Lower leg skin (tissue), 4 donors: ENCODE data around the gene AP3S1. TPM values are rescaled to one million over a fixed set of nuclear protein-coding genes. Genes with fewer than 3 reads are reported as not detected.
"Not testable (repeated sequence)": the region's sequence is repeated elsewhere in the genome, so short reads cannot be mapped to it uniquely, and the experiment has no call there.

Source experiments
- DNase-seq, 2 donors: peaks; one replicate each; pipeline ENCODE4 v3.0.0-alpha.2; 2019; ENCODE audit warnings: low spot score in 2 of 2
- H3K4me3 ChIP-seq: fragments of 200-600 bp; sonication (generic); 2 replicates; pipeline ENCODE4 v1.5.1; 2017; ENCODE audit warnings: mild to moderate bottlenecking, low read depth; ENCODE audit not compliant: poor library complexity, severe bottlenecking
- POLR2A ChIP-seq, 2 donors: fragments of 450-650 bp; IDR thresholded peaks; one replicate each; pipeline ENCODE4 v1.6.1; 2016 to 2017; ENCODE audit warnings: antibody characterized with exemption in 2 of 2, mild to moderate bottlenecking in 1 of 2, moderate library complexity in 1 of 2
- WGBS, 2 donors: methylation state at CpG; one replicate each; pipeline ENCODE4 v1.1.5; 2018; 5-methylcytosine and 5-hydroxymethylcytosine counted together
- intact Hi-C: fragments of 100-400 bp; cut with DNase I; formaldehyde crosslinking; loops from one replicate; pipeline ENCODE4 v1.15.0; 2023; ENCODE audit warnings: low total_unique reads
- total RNA-seq, 4 donors: library from RNA; depleted of rRNA; stranded (reverse); fragments of >200 nt; gene quantifications; one replicate each; pipeline ENCODE4 v1.1.0, GENCODE V29; 2016
- TF ChIP-seq, protein P1 (sequence below), 3 donors: fragments of 450-650 bp; IDR thresholded peaks; one replicate each; pipeline ENCODE4 v1.5.1; 2016; ENCODE audit warnings: antibody characterized with exemption in 3 of 3, mild to moderate bottlenecking in 3 of 3, moderate library complexity in 2 of 3

Gene AP3S1
- total RNA-seq, 4 donors from 2014 or later: 53.3 to 198 (median 72.8) TPM

DNA sequence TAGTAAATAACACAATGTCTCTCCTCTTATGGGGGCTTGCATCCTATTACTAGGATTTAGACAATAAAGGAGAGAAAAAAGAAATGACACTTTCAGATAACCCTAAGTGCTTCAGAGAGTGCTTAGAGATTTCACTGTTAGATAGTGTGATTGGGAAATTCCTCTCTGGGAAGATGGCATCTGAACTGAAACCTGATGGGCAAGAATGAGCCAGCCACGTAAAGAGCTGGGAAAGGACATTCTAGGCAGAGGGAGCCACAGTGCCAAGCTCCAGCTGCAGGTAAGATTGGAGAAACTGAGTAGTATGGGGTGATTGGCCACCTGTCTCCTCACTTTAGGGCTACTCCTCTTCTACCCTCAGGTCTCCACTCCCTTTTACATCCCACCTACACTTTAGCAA is 39.8 kb upstream of the AP3S1 start:
- no peak overlapping the region for H3K4me3 ChIP-seq
- intact Hi-C loops: no loop called here
- TF ChIP-seq, protein P1, sequence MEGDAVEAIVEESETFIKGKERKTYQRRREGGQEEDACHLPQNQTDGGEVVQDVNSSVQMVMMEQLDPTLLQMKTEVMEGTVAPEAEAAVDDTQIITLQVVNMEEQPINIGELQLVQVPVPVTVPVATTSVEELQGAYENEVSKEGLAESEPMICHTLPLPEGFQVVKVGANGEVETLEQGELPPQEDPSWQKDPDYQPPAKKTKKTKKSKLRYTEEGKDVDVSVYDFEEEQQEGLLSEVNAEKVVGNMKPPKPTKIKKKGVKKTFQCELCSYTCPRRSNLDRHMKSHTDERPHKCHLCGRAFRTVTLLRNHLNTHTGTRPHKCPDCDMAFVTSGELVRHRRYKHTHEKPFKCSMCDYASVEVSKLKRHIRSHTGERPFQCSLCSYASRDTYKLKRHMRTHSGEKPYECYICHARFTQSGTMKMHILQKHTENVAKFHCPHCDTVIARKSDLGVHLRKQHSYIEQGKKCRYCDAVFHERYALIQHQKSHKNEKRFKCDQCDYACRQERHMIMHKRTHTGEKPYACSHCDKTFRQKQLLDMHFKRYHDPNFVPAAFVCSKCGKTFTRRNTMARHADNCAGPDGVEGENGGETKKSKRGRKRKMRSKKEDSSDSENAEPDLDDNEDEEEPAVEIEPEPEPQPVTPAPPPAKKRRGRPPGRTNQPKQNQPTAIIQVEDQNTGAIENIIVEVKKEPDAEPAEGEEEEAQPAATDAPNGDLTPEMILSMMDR (IDR thresholded peaks at IDR 0.05): no peak
- no peak for DNase-seq
- WGBS, 2 donors: 32 to 36% methylated on average over 1 of the region's 1 CpG

DNA sequence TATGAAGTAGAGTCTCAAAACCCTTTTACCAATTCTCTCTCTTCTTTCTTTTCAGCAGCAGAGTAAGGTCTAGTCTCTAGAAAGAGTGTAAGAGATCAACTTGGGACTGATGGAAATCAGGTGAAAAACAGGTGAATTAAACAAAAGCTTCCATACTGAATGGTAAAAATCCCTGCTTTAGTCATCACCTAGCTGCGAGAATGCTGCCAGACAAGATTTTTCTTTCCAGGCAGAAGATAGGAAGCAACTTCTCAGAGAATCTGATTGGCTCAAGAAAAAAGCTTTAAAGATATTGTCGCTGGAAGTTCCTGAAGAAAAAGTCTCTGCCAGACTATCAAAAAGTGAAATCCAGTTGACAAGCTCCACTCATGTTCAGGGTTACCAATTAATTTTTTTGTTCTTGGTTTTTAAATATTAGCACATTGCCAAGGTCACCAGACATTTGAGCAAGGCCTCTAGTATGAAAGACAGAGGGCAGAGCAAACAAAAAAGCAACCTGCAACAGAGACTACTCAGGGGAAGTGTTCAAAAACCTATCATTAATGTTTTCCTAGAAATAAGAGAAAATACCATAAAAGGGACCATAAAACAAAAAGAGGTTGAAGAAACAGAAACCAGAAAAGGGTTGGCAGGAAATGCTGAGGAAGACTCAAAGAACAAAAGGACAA is 34.6 kb upstream of the AP3S1 start:
- 53 to 66% methylated on average over 2 of the region's 2 CpGs for WGBS, 2 donors
- TF ChIP-seq, protein P1 (IDR thresholded peaks at IDR 0.05): no peak
- no peak for TF ChIP-seq POLR2A (IDR thresholded peaks at IDR 0.05)
- intact Hi-C loops: no loop called here
- no peak for DNase-seq
- H3K4me3 ChIP-seq: no peak overlapping the region

DNA sequence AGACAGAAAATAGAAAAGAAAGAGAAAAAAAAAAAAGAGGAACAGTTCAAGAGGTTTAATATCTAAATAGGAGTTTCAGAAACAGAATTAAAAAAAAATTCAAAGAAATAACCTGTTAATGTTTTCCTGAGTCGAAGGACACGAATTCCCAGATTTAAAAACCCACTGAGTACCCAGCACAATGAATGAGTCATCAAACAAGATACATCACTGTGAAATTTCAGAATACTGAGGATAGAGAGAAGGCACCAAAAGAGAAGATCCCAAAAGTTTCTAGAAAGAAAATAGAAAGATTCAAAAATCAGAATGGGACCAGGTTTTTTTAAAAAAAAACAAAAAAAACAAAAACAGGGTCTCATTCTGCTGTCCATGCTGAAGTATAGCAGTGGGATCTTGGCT is 34.1 kb upstream of the AP3S1 start:
- 91 to 96% methylated on average over 2 of the region's 2 CpGs for WGBS, 2 donors
- DNase-seq: no peak
- intact Hi-C loops: no loop called here
- no peak overlapping the region for H3K4me3 ChIP-seq
- no peak for TF ChIP-seq POLR2A (IDR thresholded peaks at IDR 0.05)
- TF ChIP-seq, protein P1 (IDR thresholded peaks at IDR 0.05): no peak

DNA sequence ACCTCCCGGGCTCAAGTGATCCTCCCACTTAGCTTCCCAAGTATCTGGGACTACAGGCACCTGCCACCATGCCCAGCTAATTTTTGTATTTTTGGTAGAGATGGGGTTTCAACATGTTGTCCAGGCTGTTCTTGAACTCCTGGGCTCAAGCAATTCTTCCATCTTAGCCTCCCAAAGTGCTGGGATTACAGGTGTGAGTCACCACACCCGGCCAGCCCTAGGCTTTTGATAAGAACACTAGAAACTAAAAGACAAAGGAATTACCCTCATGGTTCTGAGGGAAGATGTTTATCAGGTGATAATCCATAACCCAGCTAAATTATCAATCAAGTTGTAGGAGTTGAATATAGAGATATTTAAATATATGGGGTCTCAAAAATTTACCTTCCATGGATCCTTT is 33.7 kb upstream of the AP3S1 start:
- WGBS, 2 donors: 90 to 98% methylated on average over 2 of the region's 2 CpGs
- DNase-seq, intact Hi-C loops, H3K4me3 ChIP-seq: not testable (repeated sequence)

DNA sequence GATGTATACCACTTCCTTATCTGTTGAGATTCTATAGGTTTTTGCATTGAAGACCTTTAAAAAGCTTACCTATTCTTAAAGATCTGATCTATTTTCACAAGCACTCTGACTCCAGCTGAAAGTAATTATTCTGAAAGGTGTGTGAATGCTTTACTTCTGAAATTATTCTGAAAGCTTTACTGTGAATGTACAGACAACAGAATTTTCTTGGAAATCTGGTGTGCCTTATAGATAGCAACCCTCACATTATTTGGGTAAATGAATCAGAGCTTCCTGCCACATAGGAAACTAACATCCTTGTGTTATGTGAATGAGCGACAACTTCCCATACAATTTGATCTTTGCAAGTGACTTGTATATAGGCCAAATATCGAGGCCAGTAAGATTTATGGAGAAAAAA is 31.8 kb upstream of the AP3S1 start:
- TF ChIP-seq, protein P1 (IDR thresholded peaks at IDR 0.05): no peak
- no peak for TF ChIP-seq POLR2A (IDR thresholded peaks at IDR 0.05)
- 59 to 67% methylated on average over 2 of the region's 2 CpGs for WGBS, 2 donors
- no peak for DNase-seq
- intact Hi-C loops: no loop called here
- no peak overlapping the region for H3K4me3 ChIP-seq

DNA sequence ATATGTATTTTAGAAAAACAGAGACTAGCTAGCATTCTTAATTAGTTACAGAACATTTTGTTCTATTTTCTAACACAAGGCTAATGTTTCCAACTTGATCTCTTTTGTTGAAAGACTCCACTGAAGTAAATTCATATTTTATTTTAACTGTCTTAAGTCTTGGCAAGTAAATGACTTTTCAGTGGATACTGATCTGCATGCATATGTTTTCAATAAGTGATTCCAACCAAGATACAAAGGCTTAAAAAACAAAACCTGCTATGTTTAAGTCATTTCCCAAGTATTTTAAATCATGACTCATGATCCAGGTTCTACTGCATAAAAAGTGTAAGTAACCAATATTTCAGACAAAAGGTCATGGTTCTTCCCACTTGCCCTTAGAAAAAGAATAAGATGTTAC is 31.0 kb upstream of the AP3S1 start:
- no peak for DNase-seq
- intact Hi-C loops: no loop called here
- TF ChIP-seq POLR2A (IDR thresholded peaks at IDR 0.05): no peak
- TF ChIP-seq, protein P1 (IDR thresholded peaks at IDR 0.05): no peak
- H3K4me3 ChIP-seq: no peak overlapping the region
